Activated B cell treated with CpG ODN at 0.5 μM for 24 hours (primary cell): ENCODE measurements around the gene DUXA. TPM values are rescaled to one million over a fixed set of nuclear protein-coding genes. Genes with fewer than 3 reads are reported as not detected.
"Not testable (repeated sequence)": the region's sequence is repeated elsewhere in the genome, so short reads cannot be mapped to it uniquely, and the experiment has no call there.

Experiments used
- ATAC-seq: fragments of 200-7000 bp; cut with Tn5 transposase; one replicate; pipeline ENCODE4 v1.10.0; 2021; ENCODE audit warnings: low read depth, mild to moderate bottlenecking, moderate library complexity
- CTCF ChIA-PET: fragments of 350-600 bp; sonication (Branson Sonifier 250); formaldehyde crosslinking; loops from one replicate; lab custom pipeline; 2021; ENCODE audit warnings: antibody characterized with exemption; lab: Charles Lee
- POLR2A ChIA-PET: fragments of 350-600 bp; sonication (Branson Sonifier 250); formaldehyde crosslinking; loops from one replicate; lab custom pipeline; 2021; ENCODE audit warnings: antibody characterized with exemption; lab: Charles Lee
- DNase-seq: peaks from one replicate; pipeline ENCODE4 v3.0.0; 2022
- H3K27ac Mint-ChIP-seq: one replicate; pipeline ENCODE4 v1.8.0; 2020; ENCODE audit warnings: mixed read lengths
- H3K27me3 Mint-ChIP-seq: one replicate; pipeline ENCODE4 v1.8.0; 2021; ENCODE audit warnings: mixed read lengths
- H3K36me3 Mint-ChIP-seq: one replicate; pipeline ENCODE4 v1.8.0; 2021; ENCODE audit warnings: low read depth, mixed read lengths
- H3K4me1 Mint-ChIP-seq: one replicate; pipeline ENCODE4 v1.8.0; 2021; ENCODE audit warnings: mixed read lengths
- H3K4me3 Mint-ChIP-seq: one replicate; pipeline ENCODE4 v1.8.0; 2020; ENCODE audit warnings: mild to moderate bottlenecking, mixed read lengths
- H3K9me3 Mint-ChIP-seq: one replicate; pipeline ENCODE4 v1.8.0; 2020; ENCODE audit warnings: mixed read lengths
- intact Hi-C: fragments of 100-400 bp; cut with micrococcal nuclease; formaldehyde crosslinking; loops from one replicate; pipeline ENCODE4 v1.15.1; 2024
- total RNA-seq: library from RNA; stranded (reverse); gene quantifications from 2 replicates; pipeline ENCODE4 v1.2.3, GENCODE V29; 2022
- TF ChIP-seq, protein P1 (sequence below): fragments of 200-600 bp; IDR thresholded peaks from one replicate; pipeline ENCODE4 v1.8.0; 2022; ENCODE audit warnings: antibody characterized with exemption, mild to moderate bottlenecking

DUXA gene
- total RNA-seq, 1 donor from 2014 or later = not detected

DNA sequence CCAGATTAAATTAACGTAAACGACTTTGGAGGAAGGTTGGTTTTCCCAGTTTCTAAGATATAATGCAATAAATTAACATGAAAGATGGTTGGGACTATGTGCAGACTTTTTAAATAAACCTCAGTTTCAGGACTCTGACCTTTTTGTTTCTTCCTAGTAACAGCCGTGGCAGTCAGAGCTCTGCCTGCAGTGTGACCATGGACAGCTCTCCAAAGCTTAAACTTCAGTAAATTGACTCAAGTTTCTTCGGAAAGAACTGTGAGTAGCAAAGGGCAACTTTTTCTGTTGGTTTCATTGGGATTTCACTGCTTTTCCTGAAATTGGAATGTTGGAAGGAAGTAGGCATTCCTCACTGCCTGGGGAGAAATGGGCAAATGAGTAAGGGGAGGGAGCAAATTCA, 43.4 kb downstream of the DUXA start:
- ChIA-PET CTCF (no interaction called here), POLR2A (no interaction called here)
- no peak overlapping the region for H3K27ac Mint-ChIP-seq
- DNase-seq (no peak), ATAC-seq (no peak)
- TF ChIP-seq, protein P1, sequence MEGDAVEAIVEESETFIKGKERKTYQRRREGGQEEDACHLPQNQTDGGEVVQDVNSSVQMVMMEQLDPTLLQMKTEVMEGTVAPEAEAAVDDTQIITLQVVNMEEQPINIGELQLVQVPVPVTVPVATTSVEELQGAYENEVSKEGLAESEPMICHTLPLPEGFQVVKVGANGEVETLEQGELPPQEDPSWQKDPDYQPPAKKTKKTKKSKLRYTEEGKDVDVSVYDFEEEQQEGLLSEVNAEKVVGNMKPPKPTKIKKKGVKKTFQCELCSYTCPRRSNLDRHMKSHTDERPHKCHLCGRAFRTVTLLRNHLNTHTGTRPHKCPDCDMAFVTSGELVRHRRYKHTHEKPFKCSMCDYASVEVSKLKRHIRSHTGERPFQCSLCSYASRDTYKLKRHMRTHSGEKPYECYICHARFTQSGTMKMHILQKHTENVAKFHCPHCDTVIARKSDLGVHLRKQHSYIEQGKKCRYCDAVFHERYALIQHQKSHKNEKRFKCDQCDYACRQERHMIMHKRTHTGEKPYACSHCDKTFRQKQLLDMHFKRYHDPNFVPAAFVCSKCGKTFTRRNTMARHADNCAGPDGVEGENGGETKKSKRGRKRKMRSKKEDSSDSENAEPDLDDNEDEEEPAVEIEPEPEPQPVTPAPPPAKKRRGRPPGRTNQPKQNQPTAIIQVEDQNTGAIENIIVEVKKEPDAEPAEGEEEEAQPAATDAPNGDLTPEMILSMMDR = no peak
- intact Hi-C loops = no loop called here
- no peaks in the 10 kb centered on the region for H3K4me1 Mint-ChIP-seq
- no peak overlapping the region for H3K4me3 Mint-ChIP-seq
- peaks cover 11% of the 10 kb centered on the region for H3K9me3 Mint-ChIP-seq
- peaks cover 1% of the 10 kb centered on the region for H3K27me3 Mint-ChIP-seq
- H3K36me3 Mint-ChIP-seq = no peaks in the 10 kb centered on the region

DNA sequence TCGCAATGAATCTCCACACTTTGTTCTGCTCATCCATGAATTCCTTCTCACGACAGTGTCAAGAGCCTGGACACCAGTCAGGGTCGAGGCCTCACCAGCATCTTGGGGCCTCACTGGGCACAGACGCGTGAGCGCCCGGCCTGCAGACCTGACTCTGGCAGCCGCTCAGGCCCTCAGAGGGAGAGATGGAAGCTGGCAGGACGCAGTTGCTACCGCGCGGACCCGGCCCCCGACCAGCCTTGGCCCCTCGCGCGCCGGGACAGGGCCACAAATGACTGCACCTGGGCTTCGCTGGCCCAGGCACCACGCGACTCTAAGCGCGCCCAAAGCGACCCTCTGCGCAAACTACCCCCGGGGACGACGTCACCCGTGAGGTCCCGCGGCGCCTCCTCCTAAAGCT, 48.4 kb downstream of the DUXA start:
- intact Hi-C loops = no loop called here
- TF ChIP-seq, protein P1 = no peak
- ATAC-seq (no peak), DNase-seq (no peak)
- CTCF ChIA-PET = no interaction called here
- H3K36me3 Mint-ChIP-seq = no peaks in the 10 kb centered on the region
- H3K27me3 Mint-ChIP-seq = no peaks in the 10 kb centered on the region
- no peak overlapping the region for H3K27ac Mint-ChIP-seq
- peaks cover 24% of the 10 kb centered on the region for H3K9me3 Mint-ChIP-seq
- H3K4me1 Mint-ChIP-seq = no peaks in the 10 kb centered on the region
- no peak overlapping the region for H3K4me3 Mint-ChIP-seq
- POLR2A ChIA-PET = no interaction called here

DNA sequence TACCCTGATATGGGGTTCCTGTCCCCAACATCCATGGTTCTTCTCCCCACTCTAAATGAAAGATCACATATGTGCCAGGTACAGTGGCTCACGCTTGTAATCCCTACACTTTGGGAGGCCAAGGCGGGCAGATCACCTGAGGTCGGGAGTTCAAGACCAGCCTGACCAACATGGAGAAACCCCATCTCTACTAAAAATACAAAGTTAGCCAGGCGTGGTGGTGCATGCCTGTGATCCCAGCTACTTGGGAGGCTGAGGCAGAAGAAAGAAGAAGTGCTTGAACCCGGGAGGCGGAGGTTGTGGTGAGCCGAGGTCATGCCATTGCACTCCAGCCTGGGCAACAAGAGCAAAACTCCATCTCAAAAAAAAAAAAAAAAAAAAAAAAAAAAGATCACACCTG, 53.8 kb downstream of the DUXA start:
- H3K27me3 Mint-ChIP-seq, POLR2A ChIA-PET, CTCF ChIA-PET, H3K4me1 Mint-ChIP-seq, ATAC-seq, H3K4me3 Mint-ChIP-seq, H3K27ac Mint-ChIP-seq, H3K36me3 Mint-ChIP-seq, intact Hi-C loops, DNase-seq: not testable (repeated sequence)
- peaks cover 36% of the 10 kb centered on the region for H3K9me3 Mint-ChIP-seq

DNA sequence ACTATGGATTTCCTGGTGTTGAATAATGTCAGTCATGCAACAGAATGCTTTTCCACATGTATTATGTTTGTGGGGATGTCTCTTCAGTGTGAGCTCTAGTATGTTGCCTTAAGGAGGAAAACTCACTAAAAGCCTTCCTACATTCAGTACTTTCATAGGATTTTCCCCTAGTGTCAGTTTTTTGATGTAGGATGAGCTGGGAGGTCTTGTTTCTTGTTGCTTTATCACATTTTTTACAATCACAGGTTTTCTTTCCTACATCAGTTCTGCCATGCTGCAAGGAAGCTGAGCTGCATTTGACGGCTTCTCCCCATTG, 56.0 kb downstream of the DUXA start:
- H3K27ac Mint-ChIP-seq = no peak overlapping the region
- ChIA-PET CTCF (no interaction called here), POLR2A (no interaction called here)
- ATAC-seq (no peak), DNase-seq (no peak)
- H3K27me3 Mint-ChIP-seq = peaks cover 5% of the 10 kb centered on the region
- TF ChIP-seq, protein P1 = no peak
- peaks cover 2% of the 10 kb centered on the region for H3K36me3 Mint-ChIP-seq
- intact Hi-C loops = no loop called here
- no peaks in the 10 kb centered on the region for H3K4me1 Mint-ChIP-seq
- H3K4me3 Mint-ChIP-seq = no peak overlapping the region
- peaks cover 31% of the 10 kb centered on the region for H3K9me3 Mint-ChIP-seq

DNA sequence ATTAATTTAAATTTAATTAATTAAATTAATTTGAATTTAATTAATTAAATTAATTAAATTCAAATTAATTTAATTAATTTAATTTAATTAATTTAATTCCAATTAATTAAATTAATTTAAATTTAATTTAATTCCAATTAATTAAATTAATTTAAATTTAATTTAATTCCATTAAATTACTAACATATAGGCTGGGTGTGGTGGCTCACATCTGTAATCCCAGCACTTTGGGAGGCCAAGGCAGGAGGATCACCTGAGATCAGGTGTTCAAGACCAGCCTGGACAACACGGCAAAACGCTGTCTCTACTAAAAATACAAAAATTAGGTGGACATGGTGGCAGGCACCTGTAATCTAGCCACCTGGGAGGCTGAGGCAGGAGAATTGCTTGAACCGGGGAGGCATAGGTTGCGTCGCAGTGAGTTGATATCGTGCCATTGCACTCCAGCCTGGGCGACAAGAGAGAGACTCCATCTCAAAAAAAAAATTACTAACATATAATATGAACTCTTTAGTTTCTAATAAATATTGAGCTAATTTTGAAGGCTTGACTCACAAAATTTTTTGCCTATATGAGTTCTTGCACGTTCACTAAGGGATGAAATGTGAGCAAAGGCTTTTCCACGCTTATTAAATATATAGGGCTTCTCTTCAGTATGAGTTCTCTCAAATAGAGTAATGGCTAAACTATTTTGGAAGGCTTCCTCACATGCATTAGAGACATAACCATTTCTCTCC, 56.5 kb downstream of the DUXA start:
- H3K9me3 Mint-ChIP-seq = peaks cover 28% of the 10 kb centered on the region
- TF ChIP-seq, protein P1 = no peak
- ChIA-PET POLR2A (no interaction called here), CTCF (no interaction called here)
- no peak for DNase-seq
- intact Hi-C loops = no loop called here
- peaks cover 6% of the 10 kb centered on the region for H3K27me3 Mint-ChIP-seq
- no peak overlapping the region for H3K27ac Mint-ChIP-seq
- H3K36me3 Mint-ChIP-seq = peaks cover 2% of the 10 kb centered on the region
- H3K4me3 Mint-ChIP-seq = no peak overlapping the region
- H3K4me1 Mint-ChIP-seq = no peaks in the 10 kb centered on the region
- no peak for ATAC-seq
